ENCODE measurements around the gene DCLK3.

Gene DCLK3

GRCh38 chr3:36774052-36774451 lies 9.7 kb upstream of the DCLK3 start:
- Histone ChIP-seq H3K4me3 (replicated peaks; ENCODE audit: insufficient read depth, low read length) (no peak overlapping the region), H3K27me3 (ENCODE audit: insufficient read depth, poor library complexity, severe bottlenecking) (no peaks in the 10 kb centered on the region), H3K27ac (replicated peaks) (no peak overlapping the region)
- DNase-seq (ENCODE audit: low read depth in 1 of 2, low spot score in 1 of 2) = no peak
- no peak for TF ChIP-seq GABPA (IDR thresholded peaks at IDR 0.05; ENCODE audit: low read depth)

DNA sequence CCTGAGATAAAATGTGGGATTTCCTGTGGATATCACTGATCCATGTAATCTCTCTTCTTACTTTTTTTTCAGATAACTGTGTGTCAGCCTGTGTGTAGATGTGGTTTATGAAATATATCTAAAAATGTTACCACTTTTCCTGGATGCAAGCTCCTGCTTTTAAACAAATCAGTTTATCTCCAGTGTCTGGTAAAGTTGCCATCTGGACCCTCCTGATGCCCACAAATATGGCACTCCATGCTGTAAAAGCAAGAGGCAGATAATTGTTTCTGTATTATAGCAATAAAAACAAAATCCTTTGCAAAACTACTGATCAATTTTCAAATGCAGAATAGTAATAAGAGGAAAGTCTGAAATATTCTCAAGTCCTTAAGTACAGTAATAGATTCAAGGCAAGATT lies 7.6 kb upstream of the DCLK3 start:
- TF ChIP-seq CTCF (IDR thresholded peaks at IDR 0.05; ENCODE audit: insufficient read depth, low read length) (no peak), POLR2AphosphoS5 (IDR thresholded peaks at IDR 0.05; ENCODE audit: low read depth) (no peak)
- no peak overlapping the region for H3K27ac ChIP-seq (replicated peaks)
- no peak overlapping the region for H3K4me3 ChIP-seq (replicated peaks; ENCODE audit: insufficient read depth, low read length)
- H3K27me3 ChIP-seq (ENCODE audit: insufficient read depth, poor library complexity, severe bottlenecking) = no peaks in the 10 kb centered on the region
- no peak for DNase-seq (ENCODE audit: low read depth in 1 of 2, low spot score in 1 of 2)

DNA sequence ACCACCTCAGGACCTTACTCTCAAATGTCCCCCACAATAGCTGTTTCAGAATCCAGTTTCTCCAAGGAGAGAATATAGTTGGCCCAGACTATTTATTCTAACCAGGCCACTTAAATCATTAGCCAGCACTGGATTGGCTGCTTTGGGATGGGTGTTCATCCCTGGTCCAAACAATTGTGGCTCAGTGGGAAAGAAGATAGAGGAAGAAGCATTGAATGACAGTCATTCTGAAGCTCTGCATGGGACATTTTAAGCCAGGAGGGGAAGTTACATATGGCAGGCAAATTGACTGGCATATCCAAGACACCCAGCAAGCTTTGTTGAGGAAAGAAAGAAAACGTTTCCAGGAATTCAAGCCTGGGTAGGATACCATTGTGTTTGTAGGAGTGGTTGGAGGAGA lies 5.6 kb upstream of the DCLK3 start:
- DNase-seq (ENCODE audit: low read depth in 1 of 2, low spot score in 1 of 2) = no peak
- Histone ChIP-seq H3K27ac (replicated peaks) (no peak overlapping the region), H3K4me3 (replicated peaks; ENCODE audit: insufficient read depth, low read length) (no peak overlapping the region), H3K27me3 (ENCODE audit: insufficient read depth, poor library complexity, severe bottlenecking) (peaks cover 13% of the 10 kb centered on the region)
- TF ChIP-seq CTCF (IDR thresholded peaks at IDR 0.05; ENCODE audit: insufficient read depth, low read length) = no peak
- no peak for TF ChIP-seq POLR2AphosphoS5 (IDR thresholded peaks at IDR 0.05; ENCODE audit: low read depth)
- TF ChIP-seq GABPA (IDR thresholded peaks at IDR 0.05; ENCODE audit: low read depth) = no peak
- no peak for TF ChIP-seq REST (IDR thresholded peaks at IDR 0.05; ENCODE audit: insufficient replicate concordance, low read depth)
- TF ChIP-seq SPI1 (IDR thresholded peaks at IDR 0.05; ENCODE audit: borderline replicate concordance, low read depth) = no peak

DNA sequence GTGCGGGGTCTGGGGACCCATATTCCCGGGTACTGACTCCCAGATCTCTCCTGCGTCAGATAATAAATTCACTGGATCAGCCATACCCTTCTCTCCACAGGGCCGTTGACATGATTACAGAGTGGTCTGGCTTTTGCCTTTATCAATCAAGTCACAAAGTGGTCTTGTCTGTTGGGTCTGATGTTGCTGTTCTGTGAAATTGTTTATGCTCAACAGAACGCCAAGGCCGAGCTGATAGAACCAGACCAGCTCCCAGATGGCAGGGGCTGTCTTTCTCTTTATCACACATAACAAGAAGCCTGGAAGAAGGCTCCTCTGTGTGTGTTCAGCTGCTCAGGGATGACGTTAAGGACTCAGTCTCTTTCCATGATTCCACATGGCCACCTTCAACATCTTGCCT lies 751 bp upstream of the DCLK3 start:
- H3K4me3 ChIP-seq (replicated peaks; ENCODE audit: insufficient read depth, low read length) = no peak overlapping the region
- TF ChIP-seq POLR2AphosphoS5 (IDR thresholded peaks at IDR 0.05; ENCODE audit: low read depth) (no peak), CTCF (IDR thresholded peaks at IDR 0.05; ENCODE audit: insufficient read depth, low read length) (no peak), REST (IDR thresholded peaks at IDR 0.05; ENCODE audit: insufficient replicate concordance, low read depth) (no peak), GABPA (IDR thresholded peaks at IDR 0.05; ENCODE audit: low read depth) (no peak), SPI1 (IDR thresholded peaks at IDR 0.05; ENCODE audit: borderline replicate concordance, low read depth) (no peak)
- H3K27me3 ChIP-seq (ENCODE audit: insufficient read depth, poor library complexity, severe bottlenecking) = peaks cover 43% of the 10 kb centered on the region
- no peak for DNase-seq (ENCODE audit: low read depth in 1 of 2, low spot score in 1 of 2)
- no peak overlapping the region for H3K27ac ChIP-seq (replicated peaks)
